ENCODE results near the gene MRTO4. TPM values are rescaled to one million over a fixed set of nuclear protein-coding genes. Genes with fewer than 3 reads are reported as not detected.
A peak's percentile ranks its signal among the peaks of the same experiment; 100 is the strongest.

The MRTO4 gene
- total and polyA plus RNA-seq, 2 of the 13 experiments (the other 11 are each of a cell fraction or from before 2014, with no cell fraction given) = 28.1 to 59.2 TPM

DNA sequence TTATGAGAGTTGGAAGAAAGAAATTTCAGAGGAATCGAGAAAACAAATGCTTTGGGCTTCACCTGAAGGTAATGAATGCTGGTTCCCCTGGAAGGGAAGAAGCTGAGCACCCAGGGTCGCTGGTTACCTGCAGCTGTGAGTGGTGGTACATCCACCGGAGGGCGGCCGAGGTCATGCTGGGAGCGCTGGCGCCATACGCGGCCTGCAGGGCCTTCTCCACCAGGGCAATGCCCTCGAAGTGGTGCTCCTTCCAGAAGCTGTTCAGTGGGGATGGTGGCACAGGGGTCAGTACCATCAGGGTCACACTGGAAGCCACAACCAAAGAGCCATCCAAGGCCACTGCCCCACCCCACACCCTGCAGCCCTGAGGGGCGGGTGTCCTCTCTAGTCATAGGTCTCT is 16.8 kb downstream of the MRTO4 start:
- in situ Hi-C loops (cut with HindIII; ENCODE audit: extremely low pct_ligation_motif_present, low pct_unique_long_range_greater_than_20kb) (no loop called here), intact Hi-C loops (cut with micrococcal nuclease; ENCODE audit: unreplicated experiment) (no loop called here)
- Histone ChIP-seq H3K4me2 (ENCODE audit: low read depth, low read length) (no peak overlapping the region), H3K27ac (ENCODE audit: extremely low read length, insufficient read depth, low read length) (no peak overlapping the region), H3K79me2 (ENCODE audit: insufficient read depth, low read length) (no peaks in the 10 kb centered on the region), H2AFZ (ENCODE audit: low read length) (no peak overlapping the region), H3K9me3 (ENCODE audit: low read length) (no peaks in the 10 kb centered on the region), H3K4me1 (ENCODE audit: insufficient read depth, low read length) (peaks cover 41% of the 10 kb centered on the region), H3K4me3 (replicated peaks in 1 of 3; ENCODE audit: insufficient read depth in 1 of 3, low read depth in 2 of 3, low read length in 3 of 3) (no peak overlapping the region), H3K27me3 (ENCODE audit: control insufficient read depth in 1 of 2, insufficient read depth in 2 of 2, low read length in 2 of 2) (no peaks in the 10 kb centered on the region), H3K9ac (ENCODE audit: insufficient read depth, low read depth, low read length) (no peak overlapping the region), H3K36me3 (replicated peaks in 1 of 2; ENCODE audit: control insufficient read depth in 1 of 2, insufficient read depth in 2 of 2, low read length in 2 of 2) (no peaks in the 10 kb centered on the region), H4K20me1 (ENCODE audit: insufficient read depth, low read length) (no peaks in the 10 kb centered on the region)
- no peak for DNase-seq (ENCODE audit: low spot score)
- 91% methylated on average over 2 of the region's 11 CpGs for WGBS (ENCODE audit: low lambda C conversion rate)
- ChIA-PET CTCF (ENCODE audit: low intra/inter-chr PET ratio, low total read pairs) (no interaction called here), POLR2A (interaction anchor here (0.6 to 0.7 kb wide), 2 partner anchors 43 to 1829 kb away, joined by 4 read pairs; partner anchors contain the start of gene RCC2)
- FAIRE-seq = no peak
- no TSS peak for BruUV-seq (replicated peaks)
- TF ChIP-seq NBN (conservative IDR thresholded peaks at IDR 0.05) (no peak), ZNF256 (CRISPR knock-in tag; conservative IDR thresholded peaks at IDR 0.05) (no peak), CENPX (CRISPR knock-in tag; IDR thresholded peaks at IDR 0.05) (no peak), KAT2B (IDR thresholded peaks at IDR 0.05; ENCODE audit: borderline replicate concordance, low read depth, low read length) (no peak)
- TF ChIP-seq, protein P1, sequence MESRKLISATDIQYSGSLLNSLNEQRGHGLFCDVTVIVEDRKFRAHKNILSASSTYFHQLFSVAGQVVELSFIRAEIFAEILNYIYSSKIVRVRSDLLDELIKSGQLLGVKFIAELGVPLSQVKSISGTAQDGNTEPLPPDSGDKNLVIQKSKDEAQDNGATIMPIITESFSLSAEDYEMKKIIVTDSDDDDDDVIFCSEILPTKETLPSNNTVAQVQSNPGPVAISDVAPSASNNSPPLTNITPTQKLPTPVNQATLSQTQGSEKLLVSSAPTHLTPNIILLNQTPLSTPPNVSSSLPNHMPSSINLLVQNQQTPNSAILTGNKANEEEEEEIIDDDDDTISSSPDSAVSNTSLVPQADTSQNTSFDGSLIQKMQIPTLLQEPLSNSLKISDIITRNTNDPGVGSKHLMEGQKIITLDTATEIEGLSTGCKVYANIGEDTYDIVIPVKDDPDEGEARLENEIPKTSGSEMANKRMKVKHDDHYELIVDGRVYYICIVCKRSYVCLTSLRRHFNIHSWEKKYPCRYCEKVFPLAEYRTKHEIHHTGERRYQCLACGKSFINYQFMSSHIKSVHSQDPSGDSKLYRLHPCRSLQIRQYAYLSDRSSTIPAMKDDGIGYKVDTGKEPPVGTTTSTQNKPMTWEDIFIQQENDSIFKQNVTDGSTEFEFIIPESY (CRISPR knock-in tag; IDR thresholded peaks at IDR 0.05) = peak; percentile 51; the same call in 1 of the 2 replicates
- ATAC-seq = no peak
